Tibial artery (tissue), 4 donors: ENCODE measurements around the gene KIAA0586.
"Not testable (repeated sequence)": the region's sequence is repeated elsewhere in the genome, so short reads cannot be mapped to it uniquely, and the experiment has no call there.

Experiments used
- DNase-seq, 2 donors: peaks; one replicate each; pipeline ENCODE4 v3.0.0-alpha.2; 2019
- H3K27ac ChIP-seq, 2 donors: fragments of 200-600 bp; sonication (generic) in 1 of 2; 1 replicate in 1 of 2; 2 replicates in 1 of 2; pipeline ENCODE4 v1.5.1; 2018 to 2019; ENCODE audit warnings: mild to moderate bottlenecking in 1 of 2
- H3K27me3 ChIP-seq, 2 donors: fragments of 200-600 bp; sonication (generic) in 1 of 2; one replicate each; pipeline versions ENCODE4 v1.5.1 to v1.6.0; 2016 to 2019
- H3K36me3 ChIP-seq, 3 donors: fragments of 200-600 bp; sonication (generic) in 2 of 3; one replicate each; pipeline ENCODE4 v1.5.1; 2016 to 2019; ENCODE audit warnings: mild to moderate bottlenecking in 2 of 3
- H3K4me1 ChIP-seq, 4 donors: fragments of 200-600 bp; sonication (generic) in 2 of 4; 1 replicate in 3 of 4; 2 replicates in 1 of 4; pipeline ENCODE4 v1.5.1; 2016 to 2019
- H3K4me3 ChIP-seq, 2 donors: fragments of 200-600 bp; sonication (generic) in 1 of 2; 1 replicate in 1 of 2; 2 replicates in 1 of 2; pipeline ENCODE4 v1.5.1; 2018 to 2019; ENCODE audit warnings: mild to moderate bottlenecking in 2 of 2
- H3K9me3 ChIP-seq, 3 donors: fragments of 200-600 bp; sonication (generic) in 1 of 3; one replicate each; pipeline ENCODE4 v1.5.1; 2016 to 2019
- intact Hi-C: fragments of 100-400 bp; cut with DNase I; formaldehyde crosslinking; loops from one replicate; pipeline ENCODE4 v1.15.0; 2023; ENCODE audit warnings: low total_unique reads
- TF ChIP-seq, protein P1 (sequence below), 2 experiments: fragments of 200-600 bp in 1 of 2; fragments of 450-650 bp in 1 of 2; IDR thresholded peaks; one replicate each; pipeline ENCODE4 v1.5.1; 2017 to 2019; ENCODE audit warnings: antibody characterized with exemption in 2 of 2, mild to moderate bottlenecking in 1 of 2, moderate library complexity in 1 of 2

KIAA0586 gene

DNA sequence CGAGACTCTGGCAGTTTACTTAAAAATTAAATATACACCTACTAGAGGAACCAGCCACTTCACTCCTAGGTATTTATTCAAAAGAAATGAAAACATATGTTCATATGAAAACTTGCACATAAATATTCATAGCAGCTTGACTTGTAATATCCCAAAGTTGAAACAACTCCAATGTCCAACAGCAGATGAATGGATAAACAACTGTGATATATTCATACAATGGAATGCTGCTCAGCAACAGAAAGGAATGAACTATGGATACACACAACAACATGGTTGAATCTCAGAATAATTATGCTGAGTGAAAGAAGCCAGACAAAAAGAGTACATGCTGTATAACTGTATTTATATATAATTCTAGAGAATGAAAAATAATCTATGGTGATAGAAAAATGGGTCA lies 156.9 kb downstream of the KIAA0586 start:
- Histone ChIP-seq H3K4me1 (peaks cover 0 to 7% (median 0%) of the 10 kb centered on the region in 4 donors), H3K9me3 (no peaks in the 10 kb centered on the region), H3K36me3 (no peaks in the 10 kb centered on the region), H3K4me3 (no peak overlapping the region), H3K27ac (no peak overlapping the region), H3K27me3 (no peaks in the 10 kb centered on the region)
- DNase-seq, result no peak
- intact Hi-C loops, result no loop called here
- TF ChIP-seq, protein P1, sequence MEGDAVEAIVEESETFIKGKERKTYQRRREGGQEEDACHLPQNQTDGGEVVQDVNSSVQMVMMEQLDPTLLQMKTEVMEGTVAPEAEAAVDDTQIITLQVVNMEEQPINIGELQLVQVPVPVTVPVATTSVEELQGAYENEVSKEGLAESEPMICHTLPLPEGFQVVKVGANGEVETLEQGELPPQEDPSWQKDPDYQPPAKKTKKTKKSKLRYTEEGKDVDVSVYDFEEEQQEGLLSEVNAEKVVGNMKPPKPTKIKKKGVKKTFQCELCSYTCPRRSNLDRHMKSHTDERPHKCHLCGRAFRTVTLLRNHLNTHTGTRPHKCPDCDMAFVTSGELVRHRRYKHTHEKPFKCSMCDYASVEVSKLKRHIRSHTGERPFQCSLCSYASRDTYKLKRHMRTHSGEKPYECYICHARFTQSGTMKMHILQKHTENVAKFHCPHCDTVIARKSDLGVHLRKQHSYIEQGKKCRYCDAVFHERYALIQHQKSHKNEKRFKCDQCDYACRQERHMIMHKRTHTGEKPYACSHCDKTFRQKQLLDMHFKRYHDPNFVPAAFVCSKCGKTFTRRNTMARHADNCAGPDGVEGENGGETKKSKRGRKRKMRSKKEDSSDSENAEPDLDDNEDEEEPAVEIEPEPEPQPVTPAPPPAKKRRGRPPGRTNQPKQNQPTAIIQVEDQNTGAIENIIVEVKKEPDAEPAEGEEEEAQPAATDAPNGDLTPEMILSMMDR (IDR thresholded peaks at IDR 0.05), result no peak

DNA sequence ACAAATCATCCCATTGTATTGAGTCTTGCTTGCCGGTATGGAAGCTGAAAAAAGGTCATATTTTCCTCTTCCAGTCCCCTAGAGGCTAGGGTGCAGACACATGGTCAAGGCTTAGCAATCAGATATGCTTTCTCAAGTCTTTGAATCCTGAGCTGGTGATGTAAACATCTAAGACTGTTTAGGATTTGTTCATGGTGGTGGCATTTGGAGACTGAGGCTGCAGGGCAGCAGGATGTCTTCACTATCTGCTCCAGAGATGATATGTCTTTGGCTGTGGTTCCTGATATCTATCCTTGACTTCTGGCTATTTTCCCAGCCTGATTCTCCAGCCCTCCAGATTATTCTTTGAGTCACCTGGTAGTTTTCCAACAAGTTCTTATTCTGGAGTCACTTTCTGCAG lies 159.8 kb downstream of the KIAA0586 start:
- no peak for DNase-seq
- intact Hi-C loops, result no loop called here

DNA sequence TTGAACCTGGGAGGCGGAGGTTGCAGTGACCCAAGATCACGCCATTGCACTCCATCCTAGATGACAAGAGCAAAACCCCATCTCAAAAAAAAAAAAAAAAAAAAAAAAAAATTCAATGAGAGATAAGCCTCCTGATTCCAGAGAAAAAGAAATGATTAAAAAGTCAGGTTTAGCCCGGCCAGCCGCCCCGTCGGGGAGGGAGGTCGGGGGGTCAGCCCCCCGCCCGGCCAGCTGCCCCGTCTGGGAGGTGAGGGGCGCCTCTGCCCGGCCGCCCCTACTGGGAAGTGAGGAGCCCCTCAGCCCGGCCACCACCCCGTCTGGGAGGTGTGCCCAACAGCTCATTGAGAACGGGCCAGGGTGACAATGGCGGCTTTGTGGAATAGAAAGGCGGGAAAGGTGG lies 160.8 kb downstream of the KIAA0586 start:
- H3K36me3 ChIP-seq, H3K9me3 ChIP-seq, H3K27ac ChIP-seq, H3K27me3 ChIP-seq, DNase-seq, H3K4me3 ChIP-seq, H3K4me1 ChIP-seq, intact Hi-C loops: not testable (repeated sequence)

More for the DNA sequence above, 159.8 kb downstream of the KIAA0586 start:
- Histone ChIP-seq H3K27ac (no peak overlapping the region), H3K4me3 (no peak overlapping the region), H3K36me3 (no peaks in the 10 kb centered on the region), H3K4me1 (peaks cover 0 to 7% (median 0%) of the 10 kb centered on the region in 4 donors), H3K27me3 (no peaks in the 10 kb centered on the region), H3K9me3 (no peaks in the 10 kb centered on the region)
- TF ChIP-seq, protein P1 (IDR thresholded peaks at IDR 0.05), result no peak

DNA sequence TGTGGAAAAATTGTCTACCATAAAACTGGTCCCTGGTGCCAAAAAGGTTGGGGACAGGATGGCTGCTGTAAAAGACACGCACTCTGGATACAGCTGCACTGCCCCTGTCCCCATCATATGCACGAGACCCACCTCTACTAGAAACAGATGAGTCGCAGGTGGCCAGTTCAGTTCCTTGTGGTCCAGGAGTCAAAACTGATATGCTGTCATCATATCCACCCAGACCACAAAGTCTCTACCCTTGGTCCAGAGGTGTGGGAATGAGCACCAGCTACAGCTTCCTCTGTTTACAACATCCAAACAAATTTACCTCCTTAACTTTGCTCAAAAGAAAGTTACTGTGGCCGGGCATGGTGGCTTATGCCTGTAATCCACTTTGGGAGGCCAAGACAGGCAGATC lies 166.5 kb downstream of the KIAA0586 start:
- Histone ChIP-seq H3K4me1 (no peaks in the 10 kb centered on the region), H3K9me3 (no peaks in the 10 kb centered on the region), H3K27ac (no peak overlapping the region), H3K27me3 (no peaks in the 10 kb centered on the region), H3K4me3 (no peak overlapping the region), H3K36me3 (no peaks in the 10 kb centered on the region)
- intact Hi-C loops, result no loop called here
- no peak for DNase-seq
- TF ChIP-seq, protein P1 (IDR thresholded peaks at IDR 0.05), result no peak

DNA sequence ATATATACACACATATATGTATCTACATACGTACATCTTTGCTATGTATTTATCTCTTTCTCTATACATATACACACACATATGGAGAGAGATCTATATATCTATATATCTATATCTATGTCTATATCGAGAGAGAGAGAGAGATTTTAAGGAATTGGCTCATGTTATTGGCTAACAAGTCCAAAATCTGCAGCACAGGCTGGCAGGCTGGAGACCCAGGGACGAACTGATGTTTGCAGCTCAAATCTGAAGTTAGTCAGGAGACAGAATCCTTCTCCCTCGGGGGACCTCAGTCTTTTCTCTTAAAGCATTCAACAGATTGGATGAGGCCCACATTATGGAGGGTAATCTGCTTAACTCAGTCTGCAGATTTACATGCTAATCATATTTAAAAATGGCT lies 169.5 kb downstream of the KIAA0586 start:
- TF ChIP-seq, protein P1 (IDR thresholded peaks at IDR 0.05), result no peak
- Histone ChIP-seq H3K9me3 (no peaks in the 10 kb centered on the region), H3K4me1 (no peaks in the 10 kb centered on the region), H3K27ac (no peak overlapping the region), H3K27me3 (no peaks in the 10 kb centered on the region), H3K36me3 (no peaks in the 10 kb centered on the region), H3K4me3 (no peak overlapping the region)
- intact Hi-C loops, result no loop called here
- no peak for DNase-seq

DNA sequence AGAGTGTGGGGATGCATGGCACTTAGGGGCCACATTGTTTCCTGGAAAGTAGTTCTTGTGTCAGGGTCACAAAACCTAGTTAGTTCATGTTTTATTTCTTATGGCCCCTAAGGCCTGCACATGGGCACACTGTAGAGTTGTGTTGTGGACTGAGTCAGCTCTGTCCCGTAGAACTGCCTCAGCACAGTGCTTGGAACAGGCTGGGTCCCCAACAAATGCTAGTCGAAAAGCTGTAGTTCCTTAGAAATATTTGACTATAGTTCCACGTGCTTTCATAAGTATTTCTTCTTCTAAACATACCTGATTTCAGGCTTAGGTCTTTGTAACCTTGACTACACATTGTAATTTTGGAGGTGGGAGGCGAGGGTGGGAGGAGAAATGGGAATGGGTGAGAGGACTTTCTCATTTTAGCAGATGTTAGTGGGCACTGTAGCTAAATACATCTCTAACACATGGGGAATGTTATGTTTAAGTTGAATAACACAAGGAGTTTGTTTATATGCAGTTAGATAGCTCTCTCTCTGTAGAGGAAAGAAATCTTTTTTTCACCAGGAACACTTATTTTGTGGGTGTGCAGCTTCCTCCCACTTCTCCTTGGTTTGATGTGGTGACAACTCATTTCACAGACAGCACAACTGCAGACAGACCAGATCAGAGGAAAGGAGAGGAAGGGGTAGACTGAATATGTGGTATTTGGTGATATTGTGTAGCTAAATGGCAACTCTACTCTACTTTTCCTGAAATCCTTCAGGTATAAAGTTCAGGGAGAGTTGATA lies 170.7 kb downstream of the KIAA0586 start:
- TF ChIP-seq, protein P1 (IDR thresholded peaks at IDR 0.05), result no peak
- Histone ChIP-seq H3K9me3 (no peaks in the 10 kb centered on the region), H3K27ac (no peak overlapping the region), H3K36me3 (no peaks in the 10 kb centered on the region), H3K4me1 (no peaks in the 10 kb centered on the region), H3K4me3 (no peak overlapping the region), H3K27me3 (no peaks in the 10 kb centered on the region)
- DNase-seq, result no peak
- intact Hi-C loops, result no loop called here
